Spinal cord (tissue), 10 donors: ENCODE results near the gene CFAP46. TPM values are rescaled to one million over a fixed set of nuclear protein-coding genes. Genes with fewer than 3 reads are reported as not detected.

Experiments used
- DNase-seq, 6 donors: peaks; one replicate each; pipeline versions ENCODE4 v3.0.0 to v3.0.0-alpha.2; 2013 to 2015; ENCODE audit warnings: low spot score in 6 of 6, low read depth in 4 of 6
- H3K27ac ChIP-seq: one replicate; pipeline ENCODE4 v1.5.1; 2013; ENCODE audit warnings: low read depth, low read length, control low read depth
- H3K27me3 ChIP-seq: one replicate; pipeline ENCODE4 v1.6.1; 2013; ENCODE audit warnings: low read length; ENCODE audit not compliant: control insufficient read depth, insufficient read depth
- H3K36me3 ChIP-seq: one replicate; pipeline ENCODE4 v1.6.1; 2013; ENCODE audit warnings: low read length; ENCODE audit not compliant: control insufficient read depth, insufficient read depth
- H3K4me1 ChIP-seq: one replicate; pipeline ENCODE4 v1.6.1; 2013; ENCODE audit warnings: low read length; ENCODE audit not compliant: control insufficient read depth, insufficient read depth
- H3K4me3 ChIP-seq: one replicate; pipeline ENCODE4 v1.5.1; 2013; ENCODE audit warnings: low read depth, low read length, control low read depth
- H3K9me3 ChIP-seq: one replicate; pipeline ENCODE4 v1.6.1; 2013; ENCODE audit warnings: low read length; ENCODE audit not compliant: control insufficient read depth, insufficient read depth
- WGBS: methylation state at CpG from one replicate; pipeline ENCODE4 v1.1.5; 2013; ENCODE audit warnings: missing lambda C conversion rate; ENCODE audit not compliant: insufficient coverage; 5-methylcytosine and 5-hydroxymethylcytosine counted together
- polyA plus RNA-seq, 2 donors: library from polyadenylated mRNA; unstranded; fragments of 120-200 nt; gene quantifications; one replicate each; pipeline ENCODE4 v1.2.1, GENCODE V29; 2013; ENCODE audit not compliant: insufficient read length in 2 of 2
- total RNA-seq, 2 donors: library from RNA; depleted of rRNA in 1 of 2; stranded (reverse); fragments of 120-200 nt in 1 of 2; fragments of >200 nt in 1 of 2; gene quantifications; one replicate each; pipeline versions ENCODE4 v1.2.3 to v1.2.4, GENCODE V29; 2013 to 2014
- donor health status: healthy.

Gene CFAP46
- total and polyA plus RNA-seq, 4 donors: 5.3 to 14.3 (median 13.2) TPM

DNA sequence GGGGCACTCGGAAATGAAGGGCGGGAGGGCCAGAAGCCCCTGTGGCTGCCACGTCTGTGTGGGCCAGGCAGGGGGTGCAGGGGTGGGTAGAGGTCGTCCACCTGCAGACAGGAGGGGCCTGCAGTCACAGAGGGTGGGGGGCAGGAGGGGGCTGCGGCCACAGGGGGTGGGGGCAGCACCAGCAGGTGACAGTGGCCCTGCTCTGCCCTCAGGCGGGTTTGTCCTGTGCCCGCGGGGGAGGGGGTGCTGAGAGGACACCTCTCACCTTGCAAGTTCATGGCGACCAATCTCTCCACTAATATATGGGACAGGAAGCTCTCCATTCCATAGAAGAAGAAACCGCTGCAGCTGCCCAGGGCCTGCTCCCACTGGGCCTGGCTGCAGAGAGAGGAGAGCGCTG, 129.8 kb downstream of the CFAP46 start:
- no peak overlapping the region for H3K27ac ChIP-seq
- H3K4me3 ChIP-seq: no peak overlapping the region
- H3K4me1 ChIP-seq: peaks cover 6% of the 10 kb centered on the region
- H3K27me3 ChIP-seq: no peaks in the 10 kb centered on the region
- no peak for DNase-seq
- 73% methylated on average over 6 of the region's 11 CpGs for WGBS
- H3K9me3 ChIP-seq: no peaks in the 10 kb centered on the region
- peaks cover 17% of the 10 kb centered on the region for H3K36me3 ChIP-seq

DNA sequence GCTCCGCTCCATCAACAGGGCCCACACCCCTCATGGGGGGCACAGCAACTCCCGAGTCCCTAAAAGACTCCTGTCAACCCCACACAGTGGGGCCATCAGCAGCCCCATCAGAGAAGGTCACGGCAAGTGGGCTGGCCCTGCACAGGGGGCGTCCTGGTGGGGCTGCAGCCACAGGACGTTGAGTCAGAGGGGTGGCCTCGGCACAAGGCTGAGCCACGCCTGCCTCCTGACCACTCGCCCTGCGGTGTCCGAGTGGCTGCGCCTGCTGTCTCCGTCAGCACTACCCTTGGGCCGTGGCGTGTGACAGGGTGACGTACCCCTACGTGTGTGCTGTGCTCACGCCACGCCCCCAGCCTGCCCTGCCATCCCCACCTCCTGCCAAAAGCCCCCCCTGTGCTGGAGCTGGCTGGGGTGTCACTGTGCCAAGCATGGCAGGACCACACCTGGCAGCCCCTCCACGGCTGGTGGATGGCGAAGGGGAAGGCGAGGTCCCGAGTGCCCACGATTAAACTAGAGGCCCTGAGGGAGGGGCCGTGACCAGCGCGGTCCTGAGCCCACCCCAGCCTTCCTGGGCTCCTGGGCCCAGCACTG, 130.4 kb downstream of the CFAP46 start:
- no peak overlapping the region for H3K4me3 ChIP-seq

DNA sequence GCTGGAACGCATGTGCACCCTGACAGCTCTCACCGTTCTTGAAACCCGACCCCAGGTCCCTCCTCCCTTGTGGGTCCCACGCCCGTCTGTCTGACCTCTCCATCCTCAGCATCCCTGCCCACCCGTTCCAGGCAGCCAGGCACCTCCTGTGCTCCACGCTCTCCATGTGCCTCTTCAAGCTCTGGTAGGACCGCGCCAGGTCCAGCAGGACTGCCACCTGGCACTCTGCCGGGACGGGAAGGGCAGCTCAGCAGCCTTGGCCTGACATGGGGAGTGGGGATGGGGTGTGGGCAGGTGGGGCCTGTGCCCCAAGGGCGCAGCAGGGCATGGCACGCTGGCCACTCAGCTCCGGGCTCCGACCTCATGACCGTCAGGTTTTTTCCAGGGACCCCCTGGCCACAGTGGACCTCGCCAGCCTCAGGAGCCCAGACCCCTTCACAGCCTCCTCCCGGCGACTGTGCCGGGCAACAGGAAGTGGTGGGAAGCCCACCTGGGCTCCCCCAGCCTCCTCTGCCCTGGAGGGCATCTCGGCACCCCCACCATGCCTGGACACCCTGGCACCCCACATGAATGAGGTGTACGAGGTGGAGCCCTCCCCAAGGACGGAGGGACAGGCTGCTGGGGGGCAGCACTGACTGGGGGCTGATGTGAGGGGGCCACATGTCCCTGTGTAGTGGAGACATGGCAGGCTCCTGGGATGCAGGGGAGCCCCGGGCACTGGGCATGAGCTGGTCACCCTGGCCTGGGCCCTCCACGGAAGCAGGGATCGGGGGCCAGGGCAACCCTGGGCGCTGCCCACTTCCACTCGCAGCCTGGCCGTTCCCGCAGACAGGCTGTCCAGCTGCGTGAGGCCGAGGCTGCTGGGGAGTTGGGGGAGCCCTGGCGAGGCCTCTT, 131.3 kb downstream of the CFAP46 start:
- Histone ChIP-seq H3K9me3 (no peaks in the 10 kb centered on the region), H3K4me1 (peaks cover 6% of the 10 kb centered on the region), H3K4me3 (no peak overlapping the region), H3K27ac (no peak overlapping the region), H3K27me3 (no peaks in the 10 kb centered on the region), H3K36me3 (peaks cover 17% of the 10 kb centered on the region)
- no peak for DNase-seq
- 72% methylated on average over 25 of the region's 33 CpGs for WGBS

More for the DNA sequence above, 130.4 kb downstream of the CFAP46 start:
- Histone ChIP-seq H3K27ac (no peak overlapping the region), H3K36me3 (peaks cover 17% of the 10 kb centered on the region), H3K9me3 (no peaks in the 10 kb centered on the region), H3K4me1 (peaks cover 6% of the 10 kb centered on the region), H3K27me3 (no peaks in the 10 kb centered on the region)
- no peak for DNase-seq
- 91% methylated on average over 26 of the region's 26 CpGs for WGBS

DNA sequence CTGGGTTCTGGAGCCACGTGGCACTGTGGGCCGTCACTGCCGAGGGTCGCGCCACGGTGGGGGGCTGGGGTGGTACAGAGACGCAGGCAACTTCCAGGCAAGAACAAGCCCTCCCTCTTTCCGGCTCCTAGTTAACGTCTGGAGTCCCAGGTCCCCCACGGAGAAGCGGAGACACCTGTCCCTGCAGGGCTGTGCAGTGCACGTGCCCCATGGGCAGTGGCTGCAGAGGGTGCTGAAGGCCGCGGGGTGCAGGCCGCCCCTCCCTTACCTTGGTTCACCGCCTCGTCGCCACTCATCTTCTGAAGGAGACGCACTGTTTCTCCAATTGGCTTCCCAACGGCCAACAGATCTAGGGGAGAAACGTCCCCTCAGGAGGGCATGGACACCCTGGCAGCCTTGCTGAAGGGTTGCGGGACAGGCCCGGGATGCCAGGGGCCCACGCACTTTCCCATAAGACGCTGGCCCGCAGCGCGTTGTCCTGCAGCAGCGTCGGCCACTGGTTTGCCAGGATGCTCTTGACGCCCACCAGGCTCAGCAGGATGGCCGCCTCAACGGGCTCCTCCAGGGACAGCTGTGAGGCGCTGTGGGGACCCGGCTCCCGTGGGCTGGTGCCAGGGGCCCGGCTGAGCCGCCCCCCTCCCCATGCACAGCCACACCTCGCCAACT, 132.1 kb downstream of the CFAP46 start:
- Histone ChIP-seq H3K27ac (no peak overlapping the region), H3K9me3 (no peaks in the 10 kb centered on the region), H3K27me3 (no peaks in the 10 kb centered on the region), H3K4me1 (peaks cover 10% of the 10 kb centered on the region), H3K4me3 (no peak overlapping the region), H3K36me3 (peaks cover 17% of the 10 kb centered on the region)
- WGBS: 87% methylated on average over 38 of the region's 39 CpGs
- no peak for DNase-seq

DNA sequence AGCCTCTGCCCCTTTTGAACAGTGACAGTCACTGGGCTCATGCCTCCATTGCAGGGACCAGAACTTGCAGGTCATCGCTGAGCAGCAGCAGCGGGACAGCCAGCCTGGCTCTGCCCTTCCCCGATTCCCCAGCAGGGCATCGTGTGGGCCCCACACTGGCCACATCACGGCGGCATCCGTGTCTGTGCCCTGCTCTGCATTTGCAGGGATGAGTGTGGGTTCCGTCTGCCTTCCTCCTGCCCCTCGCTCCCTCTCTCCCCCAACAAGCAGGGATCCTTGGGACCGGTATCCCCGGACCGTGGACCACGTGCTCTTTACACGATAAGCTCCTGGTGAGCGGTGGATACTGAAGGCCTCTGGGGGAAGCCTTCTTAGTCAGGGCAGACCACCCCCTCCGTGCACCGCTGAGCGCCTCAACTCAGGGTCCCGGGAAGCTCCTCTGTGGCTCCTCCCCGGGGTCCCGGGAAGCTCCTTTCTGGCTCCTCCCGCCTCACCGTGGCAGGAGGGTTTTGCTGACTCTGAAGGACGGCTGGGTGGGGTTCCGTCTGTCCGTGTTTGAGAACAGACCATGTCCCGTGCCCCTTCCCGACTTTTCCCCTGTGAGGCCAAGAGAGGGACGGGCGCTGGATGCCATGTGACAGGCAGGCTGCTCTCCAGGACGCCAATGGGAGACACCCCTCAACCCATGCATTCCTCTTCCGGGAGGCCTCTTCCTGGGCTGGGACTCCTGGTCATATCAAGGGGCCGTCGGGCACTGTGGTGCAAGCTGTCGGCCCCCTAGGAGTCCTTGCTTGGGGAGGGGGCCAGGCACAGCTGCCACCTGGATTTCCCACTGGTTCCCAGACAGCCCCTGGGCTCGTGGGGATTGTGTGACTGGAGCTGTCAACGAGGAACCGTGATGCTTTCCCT, 132.9 kb downstream of the CFAP46 start:
- no peaks in the 10 kb centered on the region for H3K27me3 ChIP-seq
- no peak for DNase-seq
- peaks cover 15% of the 10 kb centered on the region for H3K36me3 ChIP-seq
- 83% methylated on average over 38 of the region's 38 CpGs for WGBS
- H3K27ac ChIP-seq: no peak overlapping the region
- H3K4me1 ChIP-seq: peaks cover 14% of the 10 kb centered on the region
- H3K4me3 ChIP-seq: no peak overlapping the region
- H3K9me3 ChIP-seq: no peaks in the 10 kb centered on the region

DNA sequence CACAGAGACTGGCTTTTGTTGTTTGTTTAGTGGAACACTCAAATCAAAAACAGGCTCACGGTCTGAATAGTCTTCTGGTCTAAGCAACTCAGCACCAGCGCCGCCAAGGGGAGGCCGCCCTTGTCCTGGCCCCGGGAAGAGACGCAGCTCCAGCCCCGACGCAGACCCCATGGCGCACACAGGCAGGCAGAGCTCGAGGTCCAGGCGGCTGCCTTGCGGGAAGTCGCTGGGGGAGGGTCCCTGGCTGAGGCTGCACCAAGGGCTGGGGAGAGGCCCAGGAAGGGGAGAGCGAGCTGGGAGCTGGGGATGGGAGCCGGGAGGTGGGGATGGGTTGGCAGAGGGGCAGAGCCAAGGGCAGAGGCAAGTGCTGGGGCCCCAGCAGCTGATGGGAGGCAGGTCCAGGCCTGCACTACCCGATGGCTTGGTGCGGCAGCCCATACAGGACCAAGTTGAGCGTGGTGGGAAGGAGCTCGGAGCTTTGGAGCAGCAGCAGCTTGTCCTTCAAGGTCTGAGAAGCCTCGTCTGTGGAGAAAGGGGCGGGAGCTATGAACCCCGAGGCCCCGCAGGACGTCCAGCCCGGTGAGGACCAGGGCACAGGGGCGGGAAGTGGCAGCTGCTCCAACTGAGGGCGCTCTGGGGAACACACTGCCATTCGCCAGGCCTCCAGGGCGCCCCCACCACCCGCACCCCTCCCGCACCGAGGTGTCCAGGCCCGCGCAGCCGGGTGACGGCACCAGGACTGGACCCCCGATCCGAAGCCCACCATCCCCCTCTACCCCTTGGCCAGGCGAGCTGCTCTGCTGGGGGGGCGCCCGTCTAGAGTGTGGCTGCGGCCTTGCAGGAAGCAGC, 133.8 kb downstream of the CFAP46 start:
- Histone ChIP-seq H3K27ac (no peak overlapping the region), H3K4me1 (peaks cover 17% of the 10 kb centered on the region), H3K36me3 (peaks cover 13% of the 10 kb centered on the region), H3K4me3 (no peak overlapping the region), H3K9me3 (no peaks in the 10 kb centered on the region), H3K27me3 (no peaks in the 10 kb centered on the region)
- 56% methylated on average over 42 of the region's 42 CpGs for WGBS
- DNase-seq: no peak

DNA sequence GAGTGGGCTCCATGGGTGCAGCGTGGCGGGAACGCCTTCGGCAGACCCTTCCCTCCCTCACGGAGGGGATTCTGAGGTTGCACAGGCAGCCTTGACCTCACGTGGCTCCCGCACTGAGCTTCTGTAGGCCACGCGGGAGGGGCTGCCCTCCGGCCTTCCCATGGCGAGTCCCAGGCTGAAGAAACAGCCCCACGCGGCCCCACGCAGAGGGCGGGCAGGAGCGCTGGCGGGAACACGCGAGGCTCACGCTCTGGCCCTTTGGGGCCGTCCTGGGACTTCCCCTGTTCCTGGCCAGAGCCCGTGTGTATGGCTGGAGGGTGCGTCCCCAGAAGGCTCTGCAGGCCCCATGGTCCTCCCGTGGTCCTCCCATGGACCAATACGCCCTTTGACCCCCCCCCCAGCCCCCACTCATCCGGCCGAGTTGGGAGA, 134.7 kb downstream of the CFAP46 start:
- H3K27ac ChIP-seq: no peak overlapping the region
- no peaks in the 10 kb centered on the region for H3K9me3 ChIP-seq
- peaks cover 19% of the 10 kb centered on the region for H3K4me1 ChIP-seq
- DNase-seq: no peak
- no peak overlapping the region for H3K4me3 ChIP-seq
- H3K36me3 ChIP-seq: peaks cover 13% of the 10 kb centered on the region
- H3K27me3 ChIP-seq: peaks cover 3% of the 10 kb centered on the region
- WGBS: 93% methylated on average over 22 of the region's 27 CpGs

DNA sequence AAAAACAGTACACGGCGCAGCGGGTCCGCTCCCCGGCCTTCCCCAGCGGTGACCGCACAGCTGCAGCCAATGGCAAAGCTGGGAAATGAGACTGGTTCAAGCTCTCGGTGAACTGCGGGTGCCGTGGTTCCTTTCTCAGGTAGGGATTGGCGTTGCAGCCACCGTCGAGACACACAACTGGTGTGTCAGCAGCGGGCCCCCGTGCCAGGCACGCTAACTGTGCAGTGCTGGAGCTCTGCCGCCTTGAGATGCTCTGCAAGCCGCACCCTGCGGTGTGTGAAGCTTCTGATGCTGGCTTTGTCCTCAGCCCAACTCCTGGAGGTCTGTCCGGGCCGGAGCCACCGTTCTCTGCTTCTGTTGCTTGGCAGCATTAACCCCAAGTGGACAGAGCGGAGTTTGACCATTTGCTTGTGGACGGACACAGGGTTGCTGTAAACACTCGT, 135.8 kb downstream of the CFAP46 start:
- Histone ChIP-seq H3K4me1 (peaks cover 19% of the 10 kb centered on the region), H3K27ac (no peak overlapping the region), H3K4me3 (no peak overlapping the region), H3K9me3 (no peaks in the 10 kb centered on the region), H3K36me3 (peaks cover 13% of the 10 kb centered on the region), H3K27me3 (peaks cover 3% of the 10 kb centered on the region)
- 77% methylated on average over 25 of the region's 25 CpGs for WGBS
- no peak for DNase-seq
